HepG2 (cell line): Measurements from ENCODE around the gene COL9A3. TPM values are rescaled to one million over a fixed set of nuclear protein-coding genes. Genes with fewer than 3 reads are reported as not detected.

Experiments used
- EED ChIP-seq: sonication (generic); formaldehyde crosslinking; IDR thresholded peaks from 2 replicates; pipeline ENCODE4 v1.5.0; 2020; ENCODE audit warnings: mild to moderate bottlenecking, missing genetic modification reagents
- FOXA1 ChIP-seq, 2 experiments: fragments of 450-650 bp in 1 of 2; sonication (generic) in 1 of 2; formaldehyde crosslinking in 1 of 2; IDR thresholded peaks; 2 replicates each; pipeline versions ENCODE4 v1.4.0 to v1.6.1; 2016 to 2020; ENCODE audit warnings: missing genetic modification reagents in 1 of 2
- HCFC1 ChIP-seq: fragments of 150-350 bp; IDR thresholded peaks from 2 replicates; pipeline ENCODE4 v1.6.1; 2014; ENCODE audit warnings: low read depth, low read length
- IKZF4 ChIP-seq: sonication (generic); formaldehyde crosslinking; IDR thresholded peaks from 2 replicates; pipeline ENCODE4 v1.5.1; 2020; ENCODE audit warnings: borderline replicate concordance, mild to moderate bottlenecking, low read depth, missing genetic modification reagents; ENCODE audit errors: not compliant biosample characterization
- KDM2A ChIP-seq: sonication (generic); formaldehyde crosslinking; IDR thresholded peaks from 2 replicates; pipeline ENCODE4 v1.4.0; 2020; ENCODE audit warnings: low read depth, missing genetic modification reagents, borderline replicate concordance
- MBNL3 ChIP-seq: fragments of 250-450 bp; sonication (Bioruptor Pico); conservative IDR thresholded peaks from 2 replicates; pipeline ENCODE4 v1.8.0; 2022; ENCODE audit warnings: mild to moderate bottlenecking, inconsistent platforms
- MXD4 ChIP-seq: IDR thresholded peaks from 2 replicates; pipeline ENCODE4 v1.6.1; 2016; ENCODE audit warnings: mild to moderate bottlenecking, missing biosample characterization, missing genetic modification reagents
- PTBP1 ChIP-seq: fragments of 200-400 bp; formaldehyde crosslinking; IDR thresholded peaks from 2 replicates; pipeline ENCODE4 v1.6.1; 2018; ENCODE audit warnings: low read length, low read depth; ENCODE audit not compliant: poor library complexity, severe bottlenecking
- RAD51 ChIP-seq: fragments of 450-650 bp; IDR thresholded peaks from 2 replicates; pipeline ENCODE4 v1.6.1; 2016; ENCODE audit warnings: borderline replicate concordance
- ZBTB38 ChIP-seq: sonication (generic); formaldehyde crosslinking; IDR thresholded peaks from 2 replicates; pipeline ENCODE4 v1.5.1; 2020; ENCODE audit warnings: mild to moderate bottlenecking, missing genetic modification reagents
- ZBTB49 ChIP-seq: sonication (generic); formaldehyde crosslinking; IDR thresholded peaks from 2 replicates; pipeline ENCODE4 v1.4.0; 2020; ENCODE audit warnings: missing genetic modification reagents, borderline replicate concordance
- ZFP36 ChIP-seq: fragments of 150-350 bp; IDR thresholded peaks from 2 replicates; pipeline ENCODE4 v1.6.1; 2018; ENCODE audit warnings: borderline replicate concordance, low read length, low read depth; ENCODE audit not compliant: partially characterized antibody
- ZNF253 ChIP-seq: sonication (generic); formaldehyde crosslinking; IDR thresholded peaks from 2 replicates; pipeline ENCODE4 v1.8.0; 2022; ENCODE audit warnings: mild to moderate bottlenecking, missing genetic modification reagents, borderline replicate concordance
- ZNF329 ChIP-seq: sonication (generic); formaldehyde crosslinking; IDR thresholded peaks from 2 replicates; pipeline ENCODE4 v1.9.0; 2021; ENCODE audit warnings: low read depth, mild to moderate bottlenecking, missing genetic modification reagents
- ZNF558 ChIP-seq: sonication (generic); formaldehyde crosslinking; IDR thresholded peaks from 2 replicates; pipeline ENCODE4 v1.9.0; 2022; ENCODE audit warnings: mild to moderate bottlenecking, missing genetic modification reagents, borderline replicate concordance
- ZNF616 ChIP-seq: sonication (generic); formaldehyde crosslinking; IDR thresholded peaks from 2 replicates; pipeline ENCODE4 v1.5.0; 2020; ENCODE audit warnings: low read depth, mild to moderate bottlenecking, missing genetic modification reagents
- ZNF644 ChIP-seq: IDR thresholded peaks from 2 replicates; pipeline ENCODE4 v1.6.1; 2016; ENCODE audit warnings: low read depth
- polyA plus RNA-seq, 8 experiments: library from polyadenylated mRNA; depleted of rRNA in 3 of 8; stranded (reverse) in 7 of 8; unstranded in 1 of 8; fragments of >200 nt; fragmentation: Illumina TruSeq in 4 of 8; extraction: Trizol in 4 of 8; gene quantifications; 2 replicates each; pipeline versions ENCODE4 v1.2.1 to v1.2.3, GENCODE V29; 2011 to 2016; ENCODE audit warnings: low read depth in 4 of 8, missing spikeins in 1 of 8, mixed read lengths in 1 of 8; ENCODE audit not compliant: insufficient read depth in 1 of 8
- total RNA-seq, 5 experiments: library from RNA; depleted of rRNA; stranded (reverse); fragments of >200 nt; fragmentation: Illumina TruSeq; extraction: Trizol; gene quantifications; 2 replicates each; pipeline ENCODE4 v1.2.3, GENCODE V29; 2016; ENCODE audit warnings: low read depth in 1 of 5
- TF ChIP-seq, protein P1 (sequence below): sonication (generic); formaldehyde crosslinking; conservative IDR thresholded peaks from 2 replicates; pipeline ENCODE4 v1.8.0; 2022; ENCODE audit warnings: low read depth, missing genetic modification reagents
- TF ChIP-seq, protein P2 (sequence below), 2 experiments: sonication (generic) in 1 of 2; formaldehyde crosslinking in 1 of 2; IDR thresholded peaks; 2 replicates each; pipeline versions ENCODE4 v1.6.1 to v1.9.0; 2014 to 2022; ENCODE audit warnings: antibody characterized with exemption in 1 of 2, borderline replicate concordance in 1 of 2, inconsistent platforms in 1 of 2, low read depth in 1 of 2, missing genetic modification reagents in 1 of 2

The COL9A3 gene
- total and polyA plus RNA-seq, 2 of the 13 experiments (the other 11 are each of a cell fraction or from before 2014, with no cell fraction given): 155 to 204 TPM

GRCh38 chr20:62838128-62838891, 21.5 kb downstream of the COL9A3 start (continued):
- TF ChIP-seq ZBTB38 (CRISPR knock-in tag): no peak
- no peak for TF ChIP-seq ZNF644 (CRISPR knock-in tag)
- TF ChIP-seq ZNF558: no peak
- no peak for TF ChIP-seq RAD51
- TF ChIP-seq MBNL3 (CRISPR knock-in tag): no peak
- TF ChIP-seq KDM2A (CRISPR knock-in tag): peak; percentile 44; the same call in 1 of the 2 replicates
- TF ChIP-seq ZBTB49 (CRISPR knock-in tag): no peak
- no peak for TF ChIP-seq ZNF329 (CRISPR knock-in tag)
- no peak for TF ChIP-seq ZNF616 (CRISPR knock-in tag)
- TF ChIP-seq EED: no peak
- TF ChIP-seq ZFP36: no peak
- TF ChIP-seq HCFC1: no peak
- no peak for TF ChIP-seq MXD4 (CRISPR knock-in tag)
- TF ChIP-seq FOXA1 (IDR thresholded peaks at IDR 0.05): no peak
- no peak for TF ChIP-seq FOXA1 (CRISPR knock-in tag; IDR thresholded peaks at IDR 0.05)
- TF ChIP-seq ZNF253: no peak
- TF ChIP-seq, protein P1, sequence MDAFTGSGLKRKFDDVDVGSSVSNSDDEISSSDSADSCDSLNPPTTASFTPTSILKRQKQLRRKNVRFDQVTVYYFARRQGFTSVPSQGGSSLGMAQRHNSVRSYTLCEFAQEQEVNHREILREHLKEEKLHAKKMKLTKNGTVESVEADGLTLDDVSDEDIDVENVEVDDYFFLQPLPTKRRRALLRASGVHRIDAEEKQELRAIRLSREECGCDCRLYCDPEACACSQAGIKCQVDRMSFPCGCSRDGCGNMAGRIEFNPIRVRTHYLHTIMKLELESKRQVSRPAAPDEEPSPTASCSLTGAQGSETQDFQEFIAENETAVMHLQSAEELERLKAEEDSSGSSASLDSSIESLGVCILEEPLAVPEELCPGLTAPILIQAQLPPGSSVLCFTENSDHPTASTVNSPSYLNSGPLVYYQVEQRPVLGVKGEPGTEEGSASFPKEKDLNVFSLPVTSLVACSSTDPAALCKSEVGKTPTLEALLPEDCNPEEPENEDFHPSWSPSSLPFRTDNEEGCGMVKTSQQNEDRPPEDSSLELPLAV (CRISPR knock-in tag): no peak
- no peak for TF ChIP-seq PTBP1
- TF ChIP-seq IKZF4 (CRISPR knock-in tag): no peak
- TF ChIP-seq, protein P2, sequence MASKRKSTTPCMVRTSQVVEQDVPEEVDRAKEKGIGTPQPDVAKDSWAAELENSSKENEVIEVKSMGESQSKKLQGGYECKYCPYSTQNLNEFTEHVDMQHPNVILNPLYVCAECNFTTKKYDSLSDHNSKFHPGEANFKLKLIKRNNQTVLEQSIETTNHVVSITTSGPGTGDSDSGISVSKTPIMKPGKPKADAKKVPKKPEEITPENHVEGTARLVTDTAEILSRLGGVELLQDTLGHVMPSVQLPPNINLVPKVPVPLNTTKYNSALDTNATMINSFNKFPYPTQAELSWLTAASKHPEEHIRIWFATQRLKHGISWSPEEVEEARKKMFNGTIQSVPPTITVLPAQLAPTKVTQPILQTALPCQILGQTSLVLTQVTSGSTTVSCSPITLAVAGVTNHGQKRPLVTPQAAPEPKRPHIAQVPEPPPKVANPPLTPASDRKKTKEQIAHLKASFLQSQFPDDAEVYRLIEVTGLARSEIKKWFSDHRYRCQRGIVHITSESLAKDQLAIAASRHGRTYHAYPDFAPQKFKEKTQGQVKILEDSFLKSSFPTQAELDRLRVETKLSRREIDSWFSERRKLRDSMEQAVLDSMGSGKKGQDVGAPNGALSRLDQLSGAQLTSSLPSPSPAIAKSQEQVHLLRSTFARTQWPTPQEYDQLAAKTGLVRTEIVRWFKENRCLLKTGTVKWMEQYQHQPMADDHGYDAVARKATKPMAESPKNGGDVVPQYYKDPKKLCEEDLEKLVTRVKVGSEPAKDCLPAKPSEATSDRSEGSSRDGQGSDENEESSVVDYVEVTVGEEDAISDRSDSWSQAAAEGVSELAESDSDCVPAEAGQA (IDR thresholded peaks at IDR 0.05; ENCODE audit: low read depth): no peak
- TF ChIP-seq, protein P2 (CRISPR knock-in tag; IDR thresholded peaks at IDR 0.05; ENCODE audit: borderline replicate concordance): no peak
